HFFc6 (cell line): ENCODE data around the gene DFFB. TPM values are rescaled to one million over a fixed set of nuclear protein-coding genes. Genes with fewer than 3 reads are reported as not detected.

ENCODE experiments used
- DNase-seq: peaks from one replicate; pipeline ENCODE4 v3.0.0-alpha.2; 2018
- H3K27ac Mint-ChIP-seq: 2 replicates; pipeline ENCODE4 v1.8.0; 2020; ENCODE audit warnings: mild to moderate bottlenecking, mixed read lengths
- H3K27me3 Mint-ChIP-seq: 2 replicates; pipeline ENCODE4 v1.8.0; 2021; ENCODE audit warnings: mild to moderate bottlenecking, moderate library complexity, mixed read lengths; ENCODE audit not compliant: insufficient read depth
- H3K36me3 Mint-ChIP-seq: 2 replicates; pipeline ENCODE4 v1.8.0; 2021; ENCODE audit warnings: low read depth, mixed read lengths
- H3K4me1 Mint-ChIP-seq: 2 replicates; pipeline ENCODE4 v1.8.0; 2020; ENCODE audit warnings: low read depth, mixed read lengths
- H3K4me3 Mint-ChIP-seq: 2 replicates; pipeline ENCODE4 v1.8.0; 2020; ENCODE audit warnings: mild to moderate bottlenecking, moderate library complexity, mixed read lengths
- H3K9me3 Mint-ChIP-seq: 2 replicates; pipeline ENCODE4 v1.8.0; 2020; ENCODE audit warnings: mild to moderate bottlenecking, mixed read lengths
- total RNA-seq, 6 experiments: library from RNA; stranded (reverse); fragmentation: NEBNext Ultra II Directional; extraction: Animal tissue kit (Norgen Biotek cat#: 25700); gene quantifications; 2 replicates in 1 of 6; 3 replicates in 5 of 6; pipeline ENCODE4 v1.2.3, GENCODE V29; 2021
- TF ChIP-seq, protein P1 (sequence below): fragments of 200-600 bp; sonication (generic); IDR thresholded peaks from 2 replicates; pipeline ENCODE4 v1.5.0; 2021; ENCODE audit warnings: antibody characterized with exemption, mild to moderate bottlenecking

The DFFB gene
- total RNA-seq, 6 experiments from 2014 or later = 4.5 to 5.8 (median 5.2) TPM

DNA sequence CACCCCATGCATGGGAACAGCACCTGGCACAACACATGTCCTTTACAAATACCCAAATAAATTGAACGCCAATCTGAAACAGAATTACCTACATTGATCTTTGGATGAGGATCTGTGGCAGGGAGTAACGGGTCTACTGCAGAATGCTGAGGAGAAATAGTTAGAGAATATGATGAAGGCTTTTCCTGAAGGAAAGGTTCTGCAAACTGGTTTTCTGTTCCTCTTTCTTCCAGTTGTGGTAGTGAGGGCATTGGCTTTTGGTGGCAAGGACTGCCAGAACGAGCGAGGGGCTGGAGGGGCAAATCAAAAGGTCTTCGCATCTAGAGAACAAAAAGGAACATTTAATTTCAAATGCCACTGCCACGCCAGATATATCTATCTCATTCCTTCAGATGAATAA lies 20.1 kb upstream of the DFFB start:
- Mint-ChIP-seq H3K4me3 (no peak overlapping the region), H3K27me3 (no peaks in the 10 kb centered on the region), H3K9me3 (peaks cover 15% of the 10 kb centered on the region), H3K36me3 (peaks cover 70% of the 10 kb centered on the region), H3K4me1 (peaks cover 5% of the 10 kb centered on the region), H3K27ac (no peak overlapping the region)
- TF ChIP-seq, protein P1, sequence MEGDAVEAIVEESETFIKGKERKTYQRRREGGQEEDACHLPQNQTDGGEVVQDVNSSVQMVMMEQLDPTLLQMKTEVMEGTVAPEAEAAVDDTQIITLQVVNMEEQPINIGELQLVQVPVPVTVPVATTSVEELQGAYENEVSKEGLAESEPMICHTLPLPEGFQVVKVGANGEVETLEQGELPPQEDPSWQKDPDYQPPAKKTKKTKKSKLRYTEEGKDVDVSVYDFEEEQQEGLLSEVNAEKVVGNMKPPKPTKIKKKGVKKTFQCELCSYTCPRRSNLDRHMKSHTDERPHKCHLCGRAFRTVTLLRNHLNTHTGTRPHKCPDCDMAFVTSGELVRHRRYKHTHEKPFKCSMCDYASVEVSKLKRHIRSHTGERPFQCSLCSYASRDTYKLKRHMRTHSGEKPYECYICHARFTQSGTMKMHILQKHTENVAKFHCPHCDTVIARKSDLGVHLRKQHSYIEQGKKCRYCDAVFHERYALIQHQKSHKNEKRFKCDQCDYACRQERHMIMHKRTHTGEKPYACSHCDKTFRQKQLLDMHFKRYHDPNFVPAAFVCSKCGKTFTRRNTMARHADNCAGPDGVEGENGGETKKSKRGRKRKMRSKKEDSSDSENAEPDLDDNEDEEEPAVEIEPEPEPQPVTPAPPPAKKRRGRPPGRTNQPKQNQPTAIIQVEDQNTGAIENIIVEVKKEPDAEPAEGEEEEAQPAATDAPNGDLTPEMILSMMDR = no peak
- no peak for DNase-seq

DNA sequence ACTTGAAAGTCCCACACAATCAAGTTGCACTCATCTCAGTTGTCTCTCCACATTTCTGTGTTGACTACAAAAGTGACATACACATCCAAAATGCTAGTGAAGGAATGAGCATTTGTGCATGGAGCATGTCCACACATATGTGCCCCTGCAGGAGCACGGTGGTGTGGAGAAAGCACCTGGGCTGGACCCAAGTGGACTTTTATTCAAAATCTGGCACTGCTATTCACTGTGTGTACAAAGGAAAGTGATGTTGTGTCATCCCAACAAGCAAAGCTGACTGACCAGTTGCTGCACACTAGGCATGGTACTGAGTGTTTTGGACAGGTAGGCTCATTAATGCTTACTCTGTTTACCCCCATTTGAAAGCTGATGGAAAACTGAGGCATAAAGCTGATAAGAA lies 19.6 kb upstream of the DFFB start:
- Mint-ChIP-seq H3K27ac (no peak overlapping the region), H3K4me1 (no peaks in the 10 kb centered on the region), H3K9me3 (peaks cover 15% of the 10 kb centered on the region), H3K27me3 (no peaks in the 10 kb centered on the region), H3K36me3 (peaks cover 66% of the 10 kb centered on the region), H3K4me3 (no peak overlapping the region)
- DNase-seq = no peak
- TF ChIP-seq, protein P1 = no peak

DNA sequence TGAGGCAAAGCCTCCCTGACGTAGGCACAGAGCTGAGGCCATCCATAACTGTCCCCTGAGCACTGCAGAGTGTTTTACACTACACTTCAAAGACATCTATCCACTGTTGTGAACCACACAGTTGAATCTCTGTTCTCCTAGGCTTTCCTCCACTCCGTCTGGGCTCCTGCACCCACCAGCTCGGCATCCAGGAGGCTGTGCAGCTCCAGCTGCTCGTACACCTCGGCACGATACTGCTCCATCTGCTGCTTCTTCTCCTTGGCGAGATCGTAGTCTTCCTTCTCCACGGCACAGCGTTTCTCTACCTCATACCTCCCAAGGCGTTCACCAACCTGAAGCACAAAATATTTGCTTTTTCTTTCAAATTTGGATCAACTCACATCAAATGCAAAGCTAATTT lies 18.5 kb upstream of the DFFB start:
- TF ChIP-seq, protein P1 = no peak
- Mint-ChIP-seq H3K27me3 (no peaks in the 10 kb centered on the region; the same call in 1 of the 2 replicates), H3K27ac (no peak overlapping the region), H3K4me3 (no peak overlapping the region), H3K4me1 (no peaks in the 10 kb centered on the region), H3K9me3 (peaks cover 15% of the 10 kb centered on the region), H3K36me3 (peaks cover 58% of the 10 kb centered on the region)
- DNase-seq = no peak

DNA sequence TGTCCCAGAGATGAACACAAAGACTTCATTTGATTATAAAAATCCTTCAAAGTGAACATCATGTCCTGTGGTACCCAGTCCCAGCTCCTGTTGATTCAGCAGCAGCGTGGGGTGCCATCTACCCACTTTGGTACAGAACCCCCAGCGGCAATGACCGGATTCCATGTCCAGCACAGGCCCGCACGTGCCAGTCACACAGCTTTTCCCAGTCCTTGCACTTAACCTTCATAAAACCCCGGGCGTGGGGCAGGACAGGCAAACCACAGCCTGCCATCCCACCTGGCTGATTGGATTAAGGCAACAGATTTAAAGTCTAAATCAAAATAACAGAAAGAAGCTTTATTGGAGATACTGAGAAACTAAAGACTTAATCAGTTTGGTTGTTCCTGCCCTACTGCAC lies 15.8 kb upstream of the DFFB start:
- Mint-ChIP-seq H3K27ac (no peak overlapping the region), H3K4me1 (no peaks in the 10 kb centered on the region), H3K9me3 (peaks cover 15% of the 10 kb centered on the region), H3K27me3 (no peaks in the 10 kb centered on the region; the same call in 1 of the 2 replicates), H3K36me3 (peaks cover 50% of the 10 kb centered on the region), H3K4me3 (no peak overlapping the region)
- TF ChIP-seq, protein P1 = no peak
- no peak for DNase-seq

DNA sequence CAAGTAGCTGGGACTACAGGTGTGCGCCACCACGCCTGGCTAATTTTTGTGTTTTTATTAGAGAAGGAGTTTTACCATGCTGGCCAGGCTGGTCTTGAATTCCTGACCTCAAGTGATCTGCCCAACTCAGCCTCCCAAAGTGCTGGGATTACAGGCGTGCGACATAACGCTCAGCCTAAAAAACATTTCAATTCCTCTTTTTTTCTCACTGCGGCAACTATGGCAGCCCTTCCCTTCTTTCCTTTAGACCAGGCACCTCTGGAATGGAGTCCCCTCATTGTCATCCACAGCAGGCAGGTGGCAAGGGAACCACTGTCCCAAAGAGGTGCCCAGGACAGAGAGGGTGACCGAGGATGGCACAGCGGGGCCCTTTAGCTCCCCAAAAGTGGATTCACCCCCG lies 14.4 kb upstream of the DFFB start:
- TF ChIP-seq, protein P1 = no peak

DNA sequence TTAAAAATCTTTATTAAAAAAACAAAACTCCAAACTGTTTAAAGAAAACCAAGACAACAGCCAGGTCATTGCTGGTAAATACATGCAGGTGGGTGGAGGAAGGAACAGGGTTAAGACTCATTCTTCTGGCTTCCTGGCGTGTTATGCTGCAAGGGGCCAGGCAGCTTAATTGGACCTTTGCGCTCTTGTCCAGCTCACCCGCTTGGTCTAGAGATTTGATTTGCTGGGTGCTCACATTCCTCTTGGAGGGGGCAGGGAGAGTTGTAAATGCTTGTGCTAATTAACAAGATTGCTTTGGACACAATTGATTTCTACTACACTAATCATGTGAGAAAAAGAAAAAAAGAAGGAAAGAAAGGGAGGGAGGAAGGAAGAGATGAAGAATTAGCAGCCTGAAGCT lies 10.7 kb upstream of the DFFB start:
- Mint-ChIP-seq H3K9me3 (no peaks in the 10 kb centered on the region), H3K27me3 (peaks cover 2% of the 10 kb centered on the region; the same call in 1 of the 2 replicates), H3K4me3 (no peak overlapping the region), H3K4me1 (no peaks in the 10 kb centered on the region), H3K27ac (no peak overlapping the region), H3K36me3 (peaks cover 7% of the 10 kb centered on the region)
- no peak for DNase-seq
- TF ChIP-seq, protein P1 = no peak

More for the DNA sequence above, 14.4 kb upstream of the DFFB start:
- Mint-ChIP-seq H3K4me3 (no peak overlapping the region), H3K9me3 (peaks cover 5% of the 10 kb centered on the region), H3K27me3 (no peaks in the 10 kb centered on the region; the same call in 1 of the 2 replicates), H3K4me1 (no peaks in the 10 kb centered on the region), H3K36me3 (peaks cover 38% of the 10 kb centered on the region), H3K27ac (no peak overlapping the region)
- DNase-seq = no peak
